ENCODE measurements around the gene MAGI1. TPM values are rescaled to one million over a fixed set of nuclear protein-coding genes. Genes with fewer than 3 reads are reported as not detected.

MAGI1 gene
- total RNA-seq, 2 donors from 2014 or later, result 37.5 to 51.6 TPM

DNA sequence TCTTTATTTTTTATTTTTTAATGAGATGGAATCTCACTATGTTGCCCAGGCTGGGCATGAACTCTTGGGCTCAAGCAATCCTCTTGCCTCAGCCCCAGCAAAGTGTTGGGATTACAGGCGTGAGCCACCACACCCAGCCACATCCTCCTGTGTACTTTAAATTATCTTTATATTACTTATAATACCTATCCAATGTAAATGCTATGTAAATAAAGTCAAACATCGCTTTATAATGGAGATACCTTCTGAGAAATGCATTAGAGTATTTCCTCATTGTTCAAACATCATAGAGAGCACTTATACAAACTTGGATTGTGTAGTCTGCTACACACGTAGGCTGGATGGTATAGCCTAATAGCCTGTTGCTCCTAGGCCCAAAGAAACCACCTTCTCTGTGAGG lies 41.4 kb upstream of the MAGI1 start:
- WGBS, result 96% methylated on average over 3 of the region's 3 CpGs
- no peak overlapping the region for H3K4me3 ChIP-seq
- TF ChIP-seq, protein P1, sequence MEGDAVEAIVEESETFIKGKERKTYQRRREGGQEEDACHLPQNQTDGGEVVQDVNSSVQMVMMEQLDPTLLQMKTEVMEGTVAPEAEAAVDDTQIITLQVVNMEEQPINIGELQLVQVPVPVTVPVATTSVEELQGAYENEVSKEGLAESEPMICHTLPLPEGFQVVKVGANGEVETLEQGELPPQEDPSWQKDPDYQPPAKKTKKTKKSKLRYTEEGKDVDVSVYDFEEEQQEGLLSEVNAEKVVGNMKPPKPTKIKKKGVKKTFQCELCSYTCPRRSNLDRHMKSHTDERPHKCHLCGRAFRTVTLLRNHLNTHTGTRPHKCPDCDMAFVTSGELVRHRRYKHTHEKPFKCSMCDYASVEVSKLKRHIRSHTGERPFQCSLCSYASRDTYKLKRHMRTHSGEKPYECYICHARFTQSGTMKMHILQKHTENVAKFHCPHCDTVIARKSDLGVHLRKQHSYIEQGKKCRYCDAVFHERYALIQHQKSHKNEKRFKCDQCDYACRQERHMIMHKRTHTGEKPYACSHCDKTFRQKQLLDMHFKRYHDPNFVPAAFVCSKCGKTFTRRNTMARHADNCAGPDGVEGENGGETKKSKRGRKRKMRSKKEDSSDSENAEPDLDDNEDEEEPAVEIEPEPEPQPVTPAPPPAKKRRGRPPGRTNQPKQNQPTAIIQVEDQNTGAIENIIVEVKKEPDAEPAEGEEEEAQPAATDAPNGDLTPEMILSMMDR (IDR thresholded peaks at IDR 0.05), result no peak
- TF ChIP-seq POLR2AphosphoS5 (IDR thresholded peaks at IDR 0.05) (no peak), POLR2A (IDR thresholded peaks at IDR 0.05) (no peak)

DNA sequence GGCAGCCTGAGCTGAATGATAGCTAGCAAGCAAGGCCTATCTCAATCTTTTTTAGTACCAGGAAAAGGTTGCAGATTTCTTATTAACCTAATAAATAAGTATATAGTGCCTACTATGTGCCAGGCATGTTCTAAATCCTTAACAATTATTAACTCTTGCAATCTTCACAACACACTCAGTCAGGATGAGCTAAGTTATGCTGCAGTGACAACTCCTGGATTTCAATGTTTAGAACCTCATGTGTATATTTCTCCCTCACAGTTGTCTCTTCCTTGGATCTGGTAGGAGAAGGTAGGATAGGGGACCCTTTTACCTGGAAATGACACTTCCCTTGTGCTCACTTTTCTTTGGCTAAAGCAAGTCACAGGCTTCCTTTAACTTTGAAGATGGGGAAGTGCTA lies 39.3 kb upstream of the MAGI1 start:
- no peaks in the 10 kb centered on the region for H3K27me3 ChIP-seq (replicated peaks; ENCODE audit: insufficient read depth)
- TF ChIP-seq, protein P1 (IDR thresholded peaks at IDR 0.05), result no peak
- no peak for TF ChIP-seq POLR2AphosphoS5 (IDR thresholded peaks at IDR 0.05)
- no peak for TF ChIP-seq POLR2A (IDR thresholded peaks at IDR 0.05)
- H3K27ac ChIP-seq, result no peak overlapping the region
- no peaks in the 10 kb centered on the region for H3K9me3 ChIP-seq
- H3K4me3 ChIP-seq, result no peak overlapping the region
- no peaks in the 10 kb centered on the region for H3K36me3 ChIP-seq
- no peaks in the 10 kb centered on the region for H3K4me1 ChIP-seq (replicated peaks)
- DNase-seq (ENCODE audit: low spot score), result no peak
- intact Hi-C loops (cut with DNase I), result no loop called here

More for the DNA sequence above, 41.4 kb upstream of the MAGI1 start:
- intact Hi-C loops (cut with DNase I), result no loop called here
- H3K9me3 ChIP-seq, result no peaks in the 10 kb centered on the region
- H3K4me1 ChIP-seq (replicated peaks), result no peaks in the 10 kb centered on the region
- H3K27ac ChIP-seq, result no peak overlapping the region
- H3K36me3 ChIP-seq, result no peaks in the 10 kb centered on the region
- no peaks in the 10 kb centered on the region for H3K27me3 ChIP-seq (replicated peaks; ENCODE audit: insufficient read depth)
- DNase-seq (ENCODE audit: low spot score), result no peak

DNA sequence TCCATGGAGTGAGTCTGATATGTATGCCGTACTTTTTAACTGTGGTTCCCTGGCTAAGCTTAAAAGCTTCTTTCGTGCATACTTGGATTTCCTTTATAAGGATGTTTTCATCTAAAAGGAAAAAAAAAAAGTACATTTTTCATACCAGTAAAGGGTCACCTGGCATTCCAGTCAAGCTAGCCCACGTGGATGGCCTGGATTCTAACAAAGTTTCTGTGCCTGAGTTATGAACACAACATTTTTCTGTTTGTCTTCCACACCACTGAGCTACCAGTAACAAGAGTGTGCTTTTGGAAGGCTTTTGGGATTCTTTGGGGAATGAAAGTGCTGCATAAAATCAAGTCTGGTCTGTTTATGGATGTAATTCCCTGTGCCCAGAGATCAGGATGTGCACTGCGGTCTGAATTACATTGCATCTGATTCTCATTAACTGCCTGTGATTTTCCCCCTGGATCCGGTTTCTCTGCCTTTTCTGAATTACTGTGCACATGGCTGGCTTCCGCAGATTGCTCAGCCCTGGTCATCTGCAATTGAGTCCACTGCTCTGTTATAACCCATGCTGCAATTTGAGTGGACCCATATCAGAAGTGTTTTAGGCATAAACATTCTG lies 38.2 kb upstream of the MAGI1 start:
- Histone ChIP-seq H3K27me3 (replicated peaks; ENCODE audit: insufficient read depth) (no peaks in the 10 kb centered on the region), H3K27ac (no peak overlapping the region), H3K9me3 (no peaks in the 10 kb centered on the region), H3K4me3 (no peak overlapping the region), H3K4me1 (replicated peaks) (no peaks in the 10 kb centered on the region), H3K36me3 (no peaks in the 10 kb centered on the region)
- DNase-seq (ENCODE audit: low spot score), result no peak
- no peak for TF ChIP-seq POLR2AphosphoS5 (IDR thresholded peaks at IDR 0.05)
- TF ChIP-seq POLR2A (IDR thresholded peaks at IDR 0.05), result no peak
- TF ChIP-seq, protein P1 (IDR thresholded peaks at IDR 0.05), result no peak
- 49% methylated on average over 6 of the region's 6 CpGs for WGBS
- intact Hi-C loops (cut with DNase I), result no loop called here

DNA sequence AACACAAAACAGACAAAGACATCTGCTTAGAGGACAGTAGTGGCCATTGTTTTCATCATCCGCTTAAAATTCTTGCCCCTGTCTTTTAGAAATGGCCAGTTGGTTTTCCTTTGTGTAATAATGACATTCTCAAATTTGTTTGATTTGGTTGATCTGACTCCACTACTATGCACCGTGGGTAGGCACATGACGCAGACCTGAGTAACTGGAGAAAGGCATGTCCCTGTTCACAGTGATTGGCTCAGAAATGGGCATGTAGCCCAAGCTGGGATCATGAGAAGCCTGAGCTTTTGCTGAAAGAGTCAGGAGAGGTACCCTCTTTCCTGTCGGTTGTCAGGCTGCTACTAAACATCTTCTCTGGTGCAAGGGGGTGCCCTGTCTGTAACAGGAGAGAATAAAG lies 36.6 kb upstream of the MAGI1 start:
- intact Hi-C loops (cut with DNase I), result no loop called here

More for the DNA sequence above, 36.6 kb upstream of the MAGI1 start:
- no peak overlapping the region for H3K4me3 ChIP-seq
- H3K27ac ChIP-seq, result no peak overlapping the region
- no peaks in the 10 kb centered on the region for H3K9me3 ChIP-seq
- no peaks in the 10 kb centered on the region for H3K4me1 ChIP-seq (replicated peaks)
- no peak for DNase-seq (ENCODE audit: low spot score)
- WGBS, result 46% methylated on average over 4 of the region's 4 CpGs
- no peaks in the 10 kb centered on the region for H3K27me3 ChIP-seq (replicated peaks; ENCODE audit: insufficient read depth)
- TF ChIP-seq POLR2A (IDR thresholded peaks at IDR 0.05), result no peak
- no peak for TF ChIP-seq POLR2AphosphoS5 (IDR thresholded peaks at IDR 0.05)
- TF ChIP-seq, protein P1 (IDR thresholded peaks at IDR 0.05), result no peak
- no peaks in the 10 kb centered on the region for H3K36me3 ChIP-seq

Data from prostate gland (tissue), 2 donors.